HUDEP-2 (cell line): ENCODE results near the gene FAF1.
"Not testable (repeated sequence)": the region's sequence is repeated elsewhere in the genome, so short reads cannot be mapped to it uniquely, and the experiment has no call there.

Experiments
- DNase-seq, 76 experiments: peaks; one replicate each; lab custom pipeline; 2025; ENCODE audit not compliant: unreplicated experiment in 76 of 76; lab: John Stamatoyannopoulos, UW

The FAF1 gene

GRCh38 chr1:50599546-50599945, 360.5 kb downstream of the FAF1 start:
- DNase-seq, result no peak

- DNase-seq, result no peak
These were observed 364.2 kb downstream of the FAF1 start for GRCh38 chr1:50595874-50596273.

DNA sequence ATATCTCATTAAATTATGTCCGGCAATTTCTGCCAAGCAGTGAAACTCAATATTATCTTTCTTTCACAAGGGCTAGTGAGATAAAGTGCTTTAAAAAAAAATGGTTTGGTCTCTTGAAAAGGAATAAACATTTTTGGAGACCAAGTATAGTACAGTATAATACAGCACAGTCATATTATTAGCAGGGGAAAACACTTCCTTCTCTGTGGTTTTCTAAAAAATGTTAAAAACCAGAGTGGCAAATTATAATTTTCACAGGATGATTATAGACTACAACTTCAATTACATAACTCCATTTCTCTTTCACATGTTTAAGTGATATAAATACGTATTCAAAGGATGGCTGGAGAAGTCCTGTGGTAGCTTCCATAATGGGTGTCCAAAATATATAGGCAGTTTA, 366.6 kb downstream of the FAF1 start:
- no peak for DNase-seq

GRCh38 chr1:50591598-50591997, 368.5 kb downstream of the FAF1 start:
- DNase-seq, result no peak

DNA sequence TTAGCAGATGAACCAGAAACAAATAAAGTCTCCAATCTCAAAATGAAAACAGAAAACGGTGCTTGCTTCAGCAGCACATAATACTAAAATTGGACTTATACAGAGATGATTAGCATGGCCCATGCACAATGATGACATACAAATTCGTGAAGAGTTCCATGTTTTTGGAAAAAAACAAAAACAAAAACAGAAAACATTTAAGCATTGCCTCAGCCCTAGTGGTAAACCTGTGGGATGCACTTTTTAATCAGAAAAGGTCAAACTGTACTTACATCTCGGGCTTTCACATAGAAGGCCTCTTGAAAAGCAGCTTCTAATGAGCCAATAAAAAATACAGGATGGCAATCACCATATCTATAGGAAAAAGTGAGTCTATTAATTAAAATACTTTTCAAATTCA, 377.7 kb downstream of the FAF1 start:
- DNase-seq, result no peak

- DNase-seq, result no peak
These were observed 390.0 kb downstream of the FAF1 start for GRCh38 chr1:50570066-50570468.

DNA sequence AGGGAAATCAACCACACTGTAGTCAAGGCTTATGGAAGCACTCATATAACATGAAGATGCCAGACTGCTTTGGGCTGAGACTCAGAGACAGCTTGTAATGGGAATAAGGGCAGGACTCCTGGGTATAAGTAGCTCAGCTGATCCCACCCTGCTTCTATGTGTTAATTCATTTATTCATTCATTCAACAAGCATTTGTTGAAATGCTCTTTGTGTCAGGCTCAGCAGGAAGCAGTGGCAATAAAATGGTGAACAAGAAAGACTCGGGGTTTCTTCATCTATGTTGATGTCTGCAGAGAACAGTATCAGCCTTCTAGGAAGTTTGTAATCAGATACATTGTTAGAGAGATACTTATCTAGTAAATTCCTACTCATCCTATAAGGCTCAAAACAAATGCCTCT, 391.3 kb downstream of the FAF1 start:
- no peak for DNase-seq

DNA sequence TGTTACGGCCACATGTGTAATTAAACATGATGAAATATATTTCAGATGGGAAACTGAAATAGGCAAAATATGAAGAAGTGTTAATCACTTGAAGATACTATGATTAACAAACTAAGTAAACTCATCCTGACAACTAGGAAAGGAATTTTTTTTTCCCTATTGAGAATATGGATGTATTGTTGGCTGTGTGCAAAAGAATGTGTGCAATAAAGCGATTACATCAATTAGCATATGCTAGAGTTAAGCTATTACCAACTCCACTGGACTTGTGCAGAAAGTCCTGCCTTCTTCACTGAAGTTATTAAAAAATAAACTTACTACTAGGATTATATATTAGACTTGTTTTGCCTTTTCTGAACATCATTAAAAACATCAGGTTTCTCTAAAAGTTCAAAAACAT, 393.7 kb downstream of the FAF1 start:
- no peak for DNase-seq

- no peak for DNase-seq
These were observed 395.6 kb downstream of the FAF1 start for GRCh38 chr1:50564417-50564816.

- no peak for DNase-seq
These were observed 398.0 kb downstream of the FAF1 start for GRCh38 chr1:50562106-50562505.

GRCh38 chr1:50559421-50559820, 400.6 kb downstream of the FAF1 start:
- DNase-seq, result no peak

GRCh38 chr1:50553921-50554320, 406.1 kb downstream of the FAF1 start:
- DNase-seq, result no peak

DNA sequence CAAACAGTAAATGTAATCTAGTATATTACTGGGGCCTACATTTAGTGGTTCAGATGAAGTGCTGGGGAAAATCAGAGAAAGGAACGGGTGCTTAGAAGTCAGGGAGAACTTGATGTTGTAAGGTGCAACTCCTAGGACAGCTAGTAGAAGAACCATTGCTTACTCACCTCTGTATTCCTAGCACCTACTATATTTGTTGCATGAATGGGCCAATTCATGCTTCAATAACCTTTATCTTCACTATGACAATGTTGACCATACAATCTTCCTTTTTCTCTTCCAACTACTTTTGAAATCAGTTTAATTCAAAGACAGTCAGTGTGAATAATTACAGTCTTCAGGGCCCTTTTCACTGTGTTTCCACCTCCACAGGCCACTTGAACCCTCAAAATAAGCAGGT, 411.8 kb downstream of the FAF1 start:
- no peak for DNase-seq

- DNase-seq, result no peak
These were observed 417.7 kb downstream of the FAF1 start for GRCh38 chr1:50542362-50542761.

- DNase-seq, result no peak
These were observed 421.6 kb downstream of the FAF1 start for GRCh38 chr1:50538476-50538875.

GRCh38 chr1:50531601-50532000, 428.5 kb downstream of the FAF1 start:
- DNase-seq, result no peak

DNA sequence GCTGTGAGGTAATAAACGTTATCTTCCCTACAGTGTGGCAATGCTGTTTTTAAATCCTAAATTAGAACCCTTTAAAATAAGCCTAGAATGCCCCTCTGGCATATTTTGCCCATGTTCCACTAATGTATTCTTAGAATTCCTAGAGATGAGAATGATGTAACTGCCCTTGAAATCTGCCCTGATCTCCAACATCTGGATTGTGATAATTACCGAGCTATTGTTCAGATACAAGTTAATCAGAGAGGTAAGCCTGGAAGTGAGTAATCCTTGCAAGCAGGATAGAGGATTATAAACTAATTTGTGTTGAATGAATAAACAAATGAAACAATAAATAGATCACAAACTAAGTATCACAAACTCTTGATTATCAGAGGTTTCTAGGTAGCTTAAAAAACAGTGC, 429.0 kb downstream of the FAF1 start:
- no peak for DNase-seq

- no peak for DNase-seq
These were observed 430.6 kb downstream of the FAF1 start for GRCh38 chr1:50529510-50529909.

DNA sequence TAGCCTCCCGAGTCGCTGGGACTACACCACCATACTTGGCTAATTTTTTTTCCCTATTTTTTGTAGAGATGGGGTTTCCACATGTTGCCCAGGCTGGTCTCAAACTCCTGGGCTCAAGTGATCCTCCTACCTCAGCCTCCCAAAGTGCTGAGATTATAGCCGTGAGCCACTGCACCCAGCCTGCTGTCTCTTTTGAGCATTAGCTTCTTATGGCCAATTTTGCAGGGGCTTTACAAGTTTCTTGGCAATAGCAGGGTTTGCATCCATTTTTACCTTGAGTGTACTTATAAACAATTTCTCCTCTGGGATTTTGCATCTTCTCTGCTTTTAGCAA, 432.1 kb downstream of the FAF1 start:
- not testable (repeated sequence) for DNase-seq

DNA sequence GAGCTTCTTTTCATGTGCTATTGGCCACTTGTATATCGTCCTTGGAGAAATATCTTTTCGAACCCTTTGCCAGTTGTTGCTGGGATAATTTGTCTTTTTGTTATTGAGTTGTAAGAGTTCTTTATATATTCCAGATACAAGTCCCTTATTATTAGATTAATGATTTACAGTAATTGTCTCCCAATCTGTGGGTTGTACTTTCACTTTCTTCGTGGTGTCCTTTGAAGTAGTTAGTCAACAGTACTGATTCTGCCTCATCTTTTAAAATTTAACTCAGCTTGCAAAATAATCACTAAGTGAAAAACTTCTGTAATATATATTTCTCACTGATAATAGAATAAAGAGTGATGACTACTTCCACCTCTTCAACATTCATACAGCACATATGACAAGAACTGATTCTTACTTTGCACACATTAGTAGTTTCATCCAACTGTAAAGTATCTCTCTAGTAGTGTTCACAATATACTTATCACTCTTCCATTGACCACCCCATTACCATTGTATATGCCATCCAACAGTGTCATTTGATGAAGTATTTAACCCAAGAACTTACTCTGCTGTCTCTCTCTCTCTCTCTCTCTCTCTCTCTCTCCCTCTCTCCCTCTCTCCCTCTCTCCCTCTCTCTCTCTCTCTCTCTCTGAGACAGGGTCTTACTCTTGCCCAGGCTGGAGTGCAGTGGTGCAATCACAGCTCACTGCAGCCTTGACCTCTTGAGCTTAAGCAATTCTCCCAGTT, 432.6 kb downstream of the FAF1 start:
- no peak for DNase-seq

- DNase-seq, result no peak
These were observed 433.6 kb downstream of the FAF1 start for GRCh38 chr1:50526431-50526830.

GRCh38 chr1:50523548-50523947, 436.5 kb downstream of the FAF1 start:
- DNase-seq, result no peak

- DNase-seq, result no peak
These were observed 437.2 kb downstream of the FAF1 start for GRCh38 chr1:50522691-50523342.
